Measurements from ENCODE around the gene NHS.

NHS gene

DNA sequence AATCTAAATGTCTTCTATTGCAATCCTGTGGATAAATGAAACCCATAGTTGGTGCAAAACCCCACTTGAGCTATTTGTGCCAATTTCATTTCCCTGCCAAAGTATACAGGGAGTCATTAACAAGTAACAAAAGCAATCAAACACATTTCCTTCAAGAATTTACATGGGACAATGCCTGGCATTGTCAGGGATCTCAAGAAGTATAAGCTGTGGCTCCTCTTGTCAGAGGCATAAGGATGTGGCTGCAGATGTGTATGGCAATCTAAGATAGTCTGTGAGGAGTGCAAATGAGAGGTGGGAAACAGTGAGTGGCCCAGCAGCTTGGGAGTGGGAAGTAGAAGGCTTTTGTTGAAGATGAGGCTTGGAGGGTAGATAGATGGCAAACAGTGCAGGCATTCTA, 304.3 kb downstream of the NHS start:
- no peak for DNase-seq (ENCODE audit: low spot score)

GRCh38 chrX:17679820-17680219, 304.8 kb downstream of the NHS start:
- no peak for DNase-seq (ENCODE audit: low spot score)

- no peak for DNase-seq (ENCODE audit: low spot score)
These were observed 305.9 kb downstream of the NHS start for GRCh38 chrX:17680732-17681413.

DNA sequence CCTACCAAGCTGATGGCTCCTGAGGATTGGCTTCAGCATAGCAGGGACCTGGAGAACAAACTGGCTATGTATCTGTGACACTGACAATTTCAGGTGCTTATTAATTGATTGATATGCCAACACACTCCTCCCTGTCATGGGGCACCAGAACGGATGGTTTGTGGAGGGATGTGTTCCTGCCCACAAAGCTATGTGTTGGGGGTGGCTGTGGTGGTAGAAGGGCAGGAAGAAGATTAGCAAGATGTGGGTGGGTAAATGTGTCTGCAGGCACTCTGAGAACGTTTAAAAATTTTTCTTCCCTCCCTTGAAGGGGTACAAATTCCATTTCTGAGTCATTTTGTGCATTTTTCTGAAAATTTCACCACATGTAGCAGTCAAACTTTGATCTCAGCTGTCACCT, 307.3 kb downstream of the NHS start:
- no peak for DNase-seq (ENCODE audit: low spot score)

- DNase-seq (ENCODE audit: low spot score), result no peak
These were observed 310.0 kb downstream of the NHS start for GRCh38 chrX:17685026-17685425.

DNA sequence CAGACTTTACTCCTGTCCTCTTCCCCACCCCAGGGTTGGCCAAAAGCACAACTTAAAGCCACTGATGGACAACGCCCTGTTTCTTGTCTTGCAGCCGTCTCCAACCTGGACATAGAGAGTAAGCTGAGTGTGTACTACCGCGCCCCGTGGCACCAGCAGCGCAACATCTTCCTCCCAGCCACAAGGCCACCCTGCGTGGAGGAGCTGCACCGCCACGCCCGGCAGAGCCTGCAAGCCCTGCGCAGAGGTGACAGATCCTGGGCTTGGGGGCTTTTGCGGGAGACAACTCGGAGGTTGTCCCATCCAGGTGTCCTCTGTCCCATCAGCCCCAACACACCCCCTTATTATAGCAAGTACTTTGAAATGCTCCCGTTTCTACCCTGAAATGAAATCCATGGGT, 312.6 kb downstream of the NHS start:
- no peak for DNase-seq (ENCODE audit: low spot score)

- peak; percentile 2 for DNase-seq (ENCODE audit: low spot score)
These were observed 315.0 kb downstream of the NHS start for GRCh38 chrX:17689971-17690409.

DNA sequence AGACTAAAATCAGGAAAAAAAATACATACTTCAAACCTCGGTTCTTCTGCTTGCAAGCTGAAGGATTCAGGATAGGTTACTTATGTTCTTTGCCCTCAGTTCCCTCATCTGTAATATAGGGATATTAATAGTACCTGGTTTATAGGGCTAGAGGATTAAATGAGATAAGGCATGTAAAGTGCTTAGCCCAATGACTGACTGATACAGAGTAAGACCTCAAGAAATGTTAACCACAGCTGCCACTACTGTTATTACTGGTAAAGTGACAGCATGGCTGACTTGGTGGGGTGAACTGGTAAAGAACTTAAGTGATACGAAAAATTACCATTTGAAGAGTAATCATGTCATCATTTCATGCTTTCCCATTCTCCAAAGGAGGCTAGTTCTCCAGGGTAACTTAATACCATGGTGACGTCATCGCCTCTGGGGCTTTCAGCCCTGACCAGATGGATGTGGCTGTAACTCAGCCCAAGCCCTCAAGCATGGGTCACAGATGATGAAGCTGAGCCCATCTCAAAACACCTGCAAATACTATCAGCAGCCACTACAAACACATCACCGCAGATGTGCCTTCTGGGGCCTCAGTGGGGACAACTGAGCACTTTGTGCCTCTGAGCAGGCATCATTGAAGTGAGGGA, 317.8 kb downstream of the NHS start:
- no peak for DNase-seq (ENCODE audit: low spot score)

DNA sequence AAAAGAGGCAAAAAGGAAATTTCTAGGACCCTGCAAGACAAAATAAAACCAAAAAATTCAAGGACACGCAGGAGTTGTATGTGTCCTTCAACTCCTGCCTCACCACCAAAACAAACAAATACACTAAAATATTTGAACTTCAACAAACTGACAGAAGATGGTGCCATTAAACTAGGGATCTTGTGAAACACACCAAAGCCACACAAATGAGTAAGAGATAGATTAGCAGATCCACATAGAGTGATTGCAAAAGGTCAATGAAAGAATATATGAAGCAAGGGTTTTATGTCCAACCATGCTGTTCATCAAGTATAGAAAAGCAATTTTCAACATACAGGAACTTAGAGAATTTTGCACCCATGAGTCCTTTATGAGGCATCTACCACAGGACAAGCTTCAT, 322.2 kb downstream of the NHS start:
- no peak for DNase-seq (ENCODE audit: low spot score)

GRCh38 chrX:17700976-17701375, 326.0 kb downstream of the NHS start:
- DNase-seq (ENCODE audit: low spot score), result no peak

DNA sequence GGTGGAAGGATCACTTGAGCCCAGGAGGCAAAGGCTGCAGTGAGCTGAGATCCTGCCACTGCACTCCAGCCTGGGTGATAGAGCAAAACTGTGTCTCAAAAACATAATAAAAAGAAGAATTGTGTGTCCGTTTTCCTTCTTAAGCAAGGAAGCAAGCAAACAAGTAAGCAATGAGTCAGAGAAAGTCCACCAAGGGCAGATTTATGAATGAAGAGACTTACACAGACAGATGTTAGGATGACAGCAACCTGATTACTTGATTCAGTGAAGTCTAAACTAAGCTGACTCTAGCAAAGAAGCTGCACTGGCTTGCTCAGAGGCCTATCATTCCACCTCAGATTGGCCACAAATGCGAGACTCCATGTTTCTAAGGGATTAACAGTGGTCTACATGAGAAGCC, 328.2 kb downstream of the NHS start:
- DNase-seq (ENCODE audit: low spot score), result no peak

GRCh38 chrX:17705211-17705610, 330.2 kb downstream of the NHS start:
- no peak for DNase-seq (ENCODE audit: low spot score)

GRCh38 chrX:17706676-17707075, 331.7 kb downstream of the NHS start:
- no peak for DNase-seq (ENCODE audit: low spot score)

- DNase-seq (ENCODE audit: low spot score), result no peak
These were observed 332.7 kb downstream of the NHS start for GRCh38 chrX:17707731-17708130.

GRCh38 chrX:17710871-17711301, 335.9 kb downstream of the NHS start:
- no peak for DNase-seq (ENCODE audit: low spot score)

GRCh38 chrX:17713288-17713687, 338.3 kb downstream of the NHS start:
- DNase-seq (ENCODE audit: low spot score), result no peak

GRCh38 chrX:17718649-17719165, 343.7 kb downstream of the NHS start:
- no peak for DNase-seq (ENCODE audit: low spot score)

DNA sequence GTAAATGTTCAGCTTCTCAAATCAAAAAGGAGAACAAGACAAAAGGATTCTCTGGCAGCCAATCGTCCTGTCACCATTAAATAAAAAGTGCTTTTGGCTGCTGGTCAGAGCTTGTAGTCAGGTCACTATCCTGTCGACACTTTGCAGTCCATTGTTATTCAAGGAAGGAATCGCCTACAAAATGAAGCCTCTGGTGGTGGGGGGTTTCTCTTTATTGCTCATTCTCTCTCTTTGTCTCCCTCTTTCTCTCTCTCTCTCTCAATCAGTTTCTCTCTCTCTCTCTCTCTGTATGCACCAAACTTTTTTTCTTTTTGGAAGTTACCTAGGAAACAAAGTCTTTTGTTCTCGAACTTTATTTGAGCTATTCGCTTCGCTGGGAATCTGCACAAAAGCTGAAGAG, 344.7 kb downstream of the NHS start:
- no peak for DNase-seq (ENCODE audit: low spot score)

DNA sequence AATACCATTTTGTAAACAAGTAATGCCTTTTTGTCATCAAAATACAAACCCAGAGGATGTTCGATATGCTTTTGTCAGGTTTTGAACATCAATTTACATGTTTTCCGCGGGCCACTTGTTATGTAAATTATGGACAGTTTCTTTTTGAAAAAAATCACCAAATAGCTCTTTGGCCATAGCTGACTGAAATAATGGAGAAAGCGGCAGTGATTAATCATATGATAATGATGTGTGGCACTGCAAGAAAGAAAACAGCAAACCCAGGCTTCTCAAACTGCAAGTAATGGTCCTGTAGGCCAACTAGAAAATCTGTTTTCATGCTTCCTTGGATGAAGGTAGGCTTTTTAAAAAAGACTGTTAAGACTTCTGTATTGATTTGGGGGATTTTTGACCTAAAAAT, 346.7 kb downstream of the NHS start:
- DNase-seq (ENCODE audit: low spot score), result no peak

GRCh38 chrX:17725181-17725580, 350.2 kb downstream of the NHS start:
- DNase-seq (ENCODE audit: low spot score), result no peak

DNA sequence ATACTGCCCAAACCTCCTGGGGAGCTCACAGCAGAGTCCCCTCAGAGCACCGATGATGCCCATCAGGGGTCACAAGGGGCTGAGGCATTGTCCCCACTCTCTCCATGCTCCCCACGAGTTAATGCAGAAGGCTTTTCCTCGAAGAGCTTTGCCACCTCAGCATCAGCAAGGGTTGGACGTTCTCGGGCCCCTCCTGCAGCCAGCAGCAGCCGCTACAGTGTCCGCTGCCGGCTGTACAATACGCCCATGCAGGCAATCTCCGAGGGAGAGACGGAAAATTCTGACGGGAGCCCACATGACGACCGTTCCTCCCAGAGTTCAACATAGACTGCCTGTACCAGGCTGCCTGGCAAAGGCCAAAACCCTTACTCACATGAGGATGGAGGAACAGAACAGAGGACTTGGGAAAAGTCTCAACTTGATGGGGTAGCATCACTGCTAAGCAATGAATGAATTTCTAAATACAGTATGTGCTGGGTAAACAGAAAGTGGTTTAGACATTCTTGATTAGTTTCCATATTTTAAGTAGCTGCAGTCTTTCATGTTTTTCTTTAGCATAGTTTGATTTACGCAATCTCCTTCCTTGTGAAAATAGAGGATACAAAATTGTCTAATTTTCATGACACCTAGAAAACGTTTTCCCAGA, 357.3 kb downstream of the NHS start:
- DNase-seq (ENCODE audit: low spot score), result no peak

DNA sequence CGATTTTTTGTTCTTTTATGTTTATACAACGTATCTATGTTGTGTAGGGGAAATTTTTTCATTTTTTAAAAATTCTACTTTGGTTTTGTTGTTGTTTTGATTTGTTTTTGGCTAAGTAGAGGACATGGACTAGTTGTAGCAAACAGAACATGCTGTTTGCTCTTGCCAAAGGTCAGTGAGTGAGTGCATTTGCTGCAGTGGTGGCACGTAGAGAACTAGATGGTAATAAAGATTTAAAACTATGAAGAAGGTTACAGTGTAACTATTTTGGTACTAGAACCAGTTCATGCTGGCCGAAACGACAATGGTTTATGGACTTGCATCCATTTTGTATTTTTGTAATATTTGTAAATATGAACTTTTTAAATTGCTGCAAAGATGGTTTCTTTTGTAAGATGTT, 360.4 kb downstream of the NHS start:
- no peak for DNase-seq (ENCODE audit: low spot score)

GRCh38 chrX:17736478-17736855, 361.5 kb downstream of the NHS start:
- DNase-seq (ENCODE audit: low spot score), result no peak
